ENCODE data around the gene GPR21. TPM values are rescaled to one million over a fixed set of nuclear protein-coding genes. Genes with fewer than 3 reads are reported as not detected.

The GPR21 gene
- total RNA-seq, 1 experiment from 2014 or later: 3.7 TPM

GRCh38 chr9:123035791-123036190 lies 2.3 kb downstream of the GPR21 start:
- Histone ChIP-seq H3F3A (ENCODE audit: insufficient read depth, low read depth) (no peaks in the 10 kb centered on the region), H3K4me2 (no peak overlapping the region)
- intact Hi-C loops (cut with micrococcal nuclease; ENCODE audit: unreplicated experiment): no loop called here

GRCh38 chr9:123036893-123037545 lies 3.6 kb downstream of the GPR21 start:
- BruUV-seq (replicated peaks): no TSS peak
- Histone ChIP-seq H3K4me3 (no peak overlapping the region), H4K20me1 (ENCODE audit: insufficient read depth) (peaks cover 3% of the 10 kb centered on the region; the same call in 1 of the 2 replicates), H3K27me3 (ENCODE audit: insufficient read depth, low read depth) (no peaks in the 10 kb centered on the region), H3K4me1 (replicated peaks; ENCODE audit: insufficient read depth) (no peaks in the 10 kb centered on the region), H3K4me2 (no peak overlapping the region), H3K36me3 (ENCODE audit: low read depth) (0 out of 2 replicates have a peak, but pooled peaks cover 7% of the 10 kb centered on the region), H2AFZ (no peak overlapping the region), H3K9me3 (ENCODE audit: insufficient read depth, low read depth) (no peaks in the 10 kb centered on the region), H3K9me2 (ENCODE audit: insufficient read depth) (no peaks in the 10 kb centered on the region), H3K79me2 (ENCODE audit: low read depth) (no peaks in the 10 kb centered on the region), H3F3A (ENCODE audit: insufficient read depth, low read depth) (no peaks in the 10 kb centered on the region), H3K27ac (no peak overlapping the region)
- intact Hi-C loops (cut with micrococcal nuclease; ENCODE audit: unreplicated experiment): no loop called here
- CTCF ChIA-PET: no interaction called here
- DNase-seq: no peak
- POLR2A ChIA-PET (ENCODE audit: unreplicated experiment): interaction anchor here (0.6 kb wide), 1 partner anchor 34 kb away, joined by 7 read pairs; no protein-coding TSS in a partner anchor
- TF ChIP-seq CTCF (conservative IDR thresholded peaks at IDR 0.05) (no peak), EZH2 (IDR thresholded peaks at IDR 0.05; ENCODE audit: low read depth) (no peak)

More at GRCh38 chr9:123035791-123036190, 2.3 kb downstream of the GPR21 start:
- no peaks in the 10 kb centered on the region for H3K4me1 ChIP-seq (replicated peaks; ENCODE audit: insufficient read depth)
- DNase-seq: no peak
- BruUV-seq (replicated peaks): no TSS peak
- ChIA-PET POLR2A (ENCODE audit: unreplicated experiment) (no interaction called here), CTCF (interaction anchor here (0.8 kb wide), 1 partner anchor 163 kb away, joined by 4 read pairs; no protein-coding TSS in a partner anchor)
- no peaks in the 10 kb centered on the region for H3K9me2 ChIP-seq (ENCODE audit: insufficient read depth)
- no peak overlapping the region for H3K27ac ChIP-seq
- H3K9me3 ChIP-seq (ENCODE audit: insufficient read depth, low read depth): no peaks in the 10 kb centered on the region
- peaks cover 3% of the 10 kb centered on the region; the same call in 1 of the 2 replicates for H4K20me1 ChIP-seq (ENCODE audit: insufficient read depth)
- H3K79me2 ChIP-seq (ENCODE audit: low read depth): no peaks in the 10 kb centered on the region
- H3K4me3 ChIP-seq: no peak overlapping the region
- no peak overlapping the region for H2AFZ ChIP-seq
- TF ChIP-seq EZH2 (IDR thresholded peaks at IDR 0.05; ENCODE audit: low read depth) (no peak), CTCF (conservative IDR thresholded peaks at IDR 0.05) (no peak)
- no peaks in the 10 kb centered on the region for H3K27me3 ChIP-seq (ENCODE audit: insufficient read depth, low read depth)
- H3K36me3 ChIP-seq (ENCODE audit: low read depth): 0 out of 2 replicates have a peak, but pooled peaks cover 7% of the 10 kb centered on the region

GRCh38 chr9:123039617-123040219 lies 6.3 kb downstream of the GPR21 start:
- Histone ChIP-seq H4K20me1 (ENCODE audit: insufficient read depth) (0 out of 2 replicates have a peak, but pooled peaks cover 3% of the 10 kb centered on the region), H3K27me3 (ENCODE audit: insufficient read depth, low read depth) (no peaks in the 10 kb centered on the region), H3K9me2 (ENCODE audit: insufficient read depth) (no peaks in the 10 kb centered on the region), H3K4me1 (replicated peaks; ENCODE audit: insufficient read depth) (no peaks in the 10 kb centered on the region), H3K4me3 (no peak overlapping the region), H3K4me2 (no peak overlapping the region), H2AFZ (no peak overlapping the region), H3K79me2 (ENCODE audit: low read depth) (no peaks in the 10 kb centered on the region), H3K36me3 (ENCODE audit: low read depth) (no peaks in the 10 kb centered on the region), H3K27ac (no peak overlapping the region), H3K9me3 (ENCODE audit: insufficient read depth, low read depth) (no peaks in the 10 kb centered on the region), H3F3A (ENCODE audit: insufficient read depth, low read depth) (no peaks in the 10 kb centered on the region)
- intact Hi-C loops (cut with micrococcal nuclease; ENCODE audit: unreplicated experiment): no loop called here
- ChIA-PET CTCF (no interaction called here), POLR2A (ENCODE audit: unreplicated experiment) (no interaction called here)
- no TSS peak for BruUV-seq (replicated peaks)
- TF ChIP-seq CTCF (conservative IDR thresholded peaks at IDR 0.05): no peak
- no peak for TF ChIP-seq EZH2 (IDR thresholded peaks at IDR 0.05; ENCODE audit: low read depth)
- DNase-seq: no peak

Measured in PC-9 (cell line).